ENCODE results near the gene NAXD. TPM values are rescaled to one million over a fixed set of nuclear protein-coding genes. Genes with fewer than 3 reads are reported as not detected.

NAXD gene
- total RNA-seq, 4 donors from 2014 or later: 14.5 to 25.2 (median 17.4) TPM

DNA sequence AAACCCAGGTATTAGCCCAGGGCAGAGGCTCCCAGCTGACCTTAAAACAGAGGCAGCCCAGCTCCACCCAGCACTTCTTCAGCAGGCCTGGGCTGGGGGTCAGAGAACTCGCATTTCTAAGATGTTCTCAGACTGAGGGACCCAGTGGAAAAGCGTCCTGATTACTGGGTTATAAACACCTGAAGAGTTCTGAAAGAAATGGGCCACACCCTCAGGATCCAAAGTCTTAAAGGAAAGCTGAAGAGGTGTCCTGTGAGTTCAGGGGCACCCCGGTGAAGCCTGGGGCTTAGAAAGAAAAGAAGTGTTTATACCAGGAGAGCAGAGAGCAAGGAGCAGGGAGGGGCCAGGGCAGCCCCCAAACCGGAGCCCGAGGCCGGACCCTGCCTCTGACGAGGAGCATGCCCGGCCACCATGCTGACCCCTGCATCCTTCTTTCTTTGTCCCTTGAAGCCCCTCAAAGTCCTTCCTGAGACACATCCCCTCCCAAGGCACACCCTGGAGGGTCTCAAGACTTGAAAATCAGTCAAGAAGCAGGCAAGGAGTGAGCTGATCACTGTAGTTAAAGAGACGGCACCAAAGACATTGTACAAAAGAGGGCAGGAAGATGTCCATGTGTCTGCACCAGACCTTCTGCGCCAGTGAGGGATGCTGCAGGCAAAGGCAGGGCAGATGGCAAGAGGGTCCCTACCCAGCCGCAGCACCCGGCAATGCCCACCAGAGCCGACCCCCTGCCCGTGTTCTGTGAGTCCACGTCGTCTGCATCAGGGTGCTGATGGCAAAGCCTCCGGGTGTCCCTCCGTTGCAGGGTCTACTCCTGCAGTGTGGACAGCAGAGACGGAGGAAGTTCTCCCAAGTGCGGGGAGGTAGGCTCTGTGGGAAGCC, 43.2 kb upstream of the NAXD start:
- Histone ChIP-seq H3K27me3 (peaks cover 0 to 69% (median 0%) of the 10 kb centered on the region in 4 donors), H3K9me3 (no peaks in the 10 kb centered on the region), H3K36me3 (no peaks in the 10 kb centered on the region), H3K4me1 (peaks cover 0 to 4% (median 0%) of the 10 kb centered on the region in 3 donors), H3K27ac (no peak overlapping the region), H3K4me3 (no peak overlapping the region)
- DNase-seq: no peak
- intact Hi-C loops (cut with DNase I): no loop called here
- WGBS, 2 donors: 67 to 86% methylated on average over 14 to 17 of the region's 20 CpGs
- TF ChIP-seq, protein P1, sequence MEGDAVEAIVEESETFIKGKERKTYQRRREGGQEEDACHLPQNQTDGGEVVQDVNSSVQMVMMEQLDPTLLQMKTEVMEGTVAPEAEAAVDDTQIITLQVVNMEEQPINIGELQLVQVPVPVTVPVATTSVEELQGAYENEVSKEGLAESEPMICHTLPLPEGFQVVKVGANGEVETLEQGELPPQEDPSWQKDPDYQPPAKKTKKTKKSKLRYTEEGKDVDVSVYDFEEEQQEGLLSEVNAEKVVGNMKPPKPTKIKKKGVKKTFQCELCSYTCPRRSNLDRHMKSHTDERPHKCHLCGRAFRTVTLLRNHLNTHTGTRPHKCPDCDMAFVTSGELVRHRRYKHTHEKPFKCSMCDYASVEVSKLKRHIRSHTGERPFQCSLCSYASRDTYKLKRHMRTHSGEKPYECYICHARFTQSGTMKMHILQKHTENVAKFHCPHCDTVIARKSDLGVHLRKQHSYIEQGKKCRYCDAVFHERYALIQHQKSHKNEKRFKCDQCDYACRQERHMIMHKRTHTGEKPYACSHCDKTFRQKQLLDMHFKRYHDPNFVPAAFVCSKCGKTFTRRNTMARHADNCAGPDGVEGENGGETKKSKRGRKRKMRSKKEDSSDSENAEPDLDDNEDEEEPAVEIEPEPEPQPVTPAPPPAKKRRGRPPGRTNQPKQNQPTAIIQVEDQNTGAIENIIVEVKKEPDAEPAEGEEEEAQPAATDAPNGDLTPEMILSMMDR (IDR thresholded peaks at IDR 0.05): no peak
- TF ChIP-seq POLR2A (IDR thresholded peaks at IDR 0.05): no peak

DNA sequence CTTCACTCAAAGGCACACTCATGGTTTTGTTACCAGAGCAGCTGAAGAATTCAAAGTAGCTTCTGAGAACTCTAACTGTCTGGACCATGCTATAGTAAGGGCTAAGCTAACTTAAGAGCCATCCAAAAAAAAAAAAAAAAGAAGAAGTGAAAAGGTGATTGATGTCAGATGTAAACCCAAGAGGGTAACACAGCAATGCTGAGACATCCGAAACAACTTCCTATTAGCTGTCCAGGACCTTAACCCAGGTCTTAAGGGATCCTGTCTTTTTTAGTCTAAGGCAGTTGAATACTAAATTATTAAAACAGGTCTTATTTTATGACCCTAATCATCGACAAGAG, 42.6 kb upstream of the NAXD start:
- TF ChIP-seq, protein P1 (IDR thresholded peaks at IDR 0.05): no peak
- WGBS, 2 donors: 73 to 88% methylated on average over 2 of the region's 2 CpGs
- Histone ChIP-seq H3K27me3 (peaks cover 0 to 74% (median 0%) of the 10 kb centered on the region in 4 donors), H3K27ac (no peak overlapping the region), H3K4me3 (no peak overlapping the region), H3K4me1 (peaks cover 0 to 4% (median 0%) of the 10 kb centered on the region in 3 donors), H3K36me3 (no peaks in the 10 kb centered on the region), H3K9me3 (no peaks in the 10 kb centered on the region)
- intact Hi-C loops (cut with DNase I): no loop called here
- DNase-seq: no peak

DNA sequence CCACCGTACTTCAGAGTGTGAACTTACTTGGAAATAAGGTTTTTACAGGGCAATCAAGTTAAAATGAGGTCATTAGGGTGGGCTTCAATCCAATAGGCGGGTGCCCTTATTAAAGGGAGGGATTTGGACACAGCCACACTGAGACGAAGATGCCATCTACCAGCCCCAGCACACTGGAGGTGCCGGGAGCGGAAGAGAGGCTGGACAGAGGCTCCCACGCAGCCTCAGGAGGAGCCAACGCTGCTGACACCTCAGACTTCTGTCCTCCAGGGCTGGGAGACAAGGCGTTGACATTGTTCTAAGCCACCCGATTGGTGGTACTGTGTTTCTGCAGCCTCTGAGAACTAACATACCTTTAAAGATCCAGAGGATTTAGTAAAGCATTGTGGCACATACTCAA, 41.2 kb upstream of the NAXD start:
- 46 to 60% methylated on average over 9 of the region's 9 CpGs for WGBS, 2 donors
- Histone ChIP-seq H3K4me3 (no peak overlapping the region), H3K9me3 (no peaks in the 10 kb centered on the region), H3K27ac (no peak overlapping the region), H3K36me3 (no peaks in the 10 kb centered on the region), H3K4me1 (peaks cover 0 to 4% (median 0%) of the 10 kb centered on the region in 3 donors), H3K27me3 (peaks cover 0 to 72% (median 0%) of the 10 kb centered on the region in 4 donors)
- DNase-seq: no peak
- TF ChIP-seq POLR2A (IDR thresholded peaks at IDR 0.05): no peak
- TF ChIP-seq, protein P1 (IDR thresholded peaks at IDR 0.05): no peak
- intact Hi-C loops (cut with DNase I): no loop called here

DNA sequence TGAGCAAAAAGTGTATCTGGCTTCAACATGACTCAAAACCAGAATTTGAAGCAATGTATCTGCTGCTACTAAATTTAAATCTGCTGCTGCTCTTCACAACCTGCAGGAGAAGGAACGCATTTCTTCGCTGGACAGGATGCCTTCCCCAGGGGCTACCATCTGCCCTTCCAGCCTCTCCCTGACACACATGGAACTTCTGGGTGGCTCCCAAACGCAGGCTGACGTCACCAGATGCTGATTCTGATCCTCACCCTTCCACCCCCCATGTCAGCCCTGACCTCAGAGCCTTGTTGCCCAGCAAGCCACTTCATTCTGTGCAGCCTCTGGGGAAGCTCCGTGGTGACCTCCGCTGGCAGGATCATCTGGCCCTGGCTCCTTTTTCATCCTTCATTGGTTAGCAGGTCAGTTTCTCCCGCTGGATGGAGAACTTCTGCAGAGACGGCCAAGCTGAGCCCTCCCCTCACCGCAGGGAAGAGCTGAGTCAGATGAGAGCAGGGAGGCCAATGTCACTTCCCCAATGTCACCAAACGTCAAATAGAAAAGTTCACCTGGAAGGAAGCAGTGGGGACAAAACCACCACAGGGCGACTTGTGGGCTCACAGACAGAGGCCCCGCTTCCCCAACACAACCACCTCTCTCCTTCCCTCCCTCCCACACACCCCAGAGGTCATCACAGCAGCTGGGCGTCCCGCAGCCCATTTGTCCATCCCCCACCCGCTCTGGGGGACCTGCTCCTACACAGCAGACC, 39.8 kb upstream of the NAXD start:
- Histone ChIP-seq H3K4me3 (no peak overlapping the region), H3K4me1 (peaks cover 0 to 4% (median 0%) of the 10 kb centered on the region in 3 donors), H3K9me3 (no peaks in the 10 kb centered on the region), H3K36me3 (no peaks in the 10 kb centered on the region), H3K27me3 (peaks cover 0 to 64% (median 0%) of the 10 kb centered on the region in 4 donors), H3K27ac (no peak overlapping the region)
- TF ChIP-seq POLR2A (IDR thresholded peaks at IDR 0.05): no peak
- TF ChIP-seq, protein P1 (IDR thresholded peaks at IDR 0.05): no peak
- 42 to 44% methylated on average over 10 to 12 of the region's 15 CpGs for WGBS, 2 donors
- intact Hi-C loops (cut with DNase I): no loop called here
- no peak for DNase-seq

DNA sequence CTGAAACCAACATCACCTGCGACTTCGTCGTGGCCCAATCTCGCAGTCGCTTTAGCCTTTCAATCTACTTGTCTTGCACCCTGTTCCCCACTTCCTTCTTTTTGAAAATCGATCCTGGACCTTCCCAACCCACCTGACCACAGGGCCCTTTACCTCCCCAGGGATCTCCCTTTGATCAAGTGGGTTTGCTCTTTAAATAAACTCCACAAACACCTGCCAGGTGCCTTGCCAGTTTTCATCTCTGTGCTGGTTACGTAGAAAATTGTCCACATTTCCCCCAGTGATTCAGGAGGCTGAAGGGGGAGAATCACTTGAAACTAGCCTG, 39.3 kb upstream of the NAXD start:
- 67 to 70% methylated on average over 6 to 7 of the region's 7 CpGs for WGBS, 2 donors
- H3K27ac ChIP-seq: no peak overlapping the region
- intact Hi-C loops (cut with DNase I): no loop called here

More for the DNA sequence above, 39.3 kb upstream of the NAXD start:
- no peaks in the 10 kb centered on the region for H3K9me3 ChIP-seq
- TF ChIP-seq POLR2A (IDR thresholded peaks at IDR 0.05): no peak
- TF ChIP-seq, protein P1 (IDR thresholded peaks at IDR 0.05): no peak
- no peaks in the 10 kb centered on the region for H3K36me3 ChIP-seq
- no peak for DNase-seq
- H3K4me3 ChIP-seq: no peak overlapping the region
- peaks cover 0 to 59% (median 0%) of the 10 kb centered on the region in 4 donors for H3K27me3 ChIP-seq
- peaks cover 0 to 4% (median 0%) of the 10 kb centered on the region in 3 donors for H3K4me1 ChIP-seq

Measured in esophagus squamous epithelium (tissue), 5 donors.